ENCODE data around the gene FPR1.

FPR1 gene

DNA sequence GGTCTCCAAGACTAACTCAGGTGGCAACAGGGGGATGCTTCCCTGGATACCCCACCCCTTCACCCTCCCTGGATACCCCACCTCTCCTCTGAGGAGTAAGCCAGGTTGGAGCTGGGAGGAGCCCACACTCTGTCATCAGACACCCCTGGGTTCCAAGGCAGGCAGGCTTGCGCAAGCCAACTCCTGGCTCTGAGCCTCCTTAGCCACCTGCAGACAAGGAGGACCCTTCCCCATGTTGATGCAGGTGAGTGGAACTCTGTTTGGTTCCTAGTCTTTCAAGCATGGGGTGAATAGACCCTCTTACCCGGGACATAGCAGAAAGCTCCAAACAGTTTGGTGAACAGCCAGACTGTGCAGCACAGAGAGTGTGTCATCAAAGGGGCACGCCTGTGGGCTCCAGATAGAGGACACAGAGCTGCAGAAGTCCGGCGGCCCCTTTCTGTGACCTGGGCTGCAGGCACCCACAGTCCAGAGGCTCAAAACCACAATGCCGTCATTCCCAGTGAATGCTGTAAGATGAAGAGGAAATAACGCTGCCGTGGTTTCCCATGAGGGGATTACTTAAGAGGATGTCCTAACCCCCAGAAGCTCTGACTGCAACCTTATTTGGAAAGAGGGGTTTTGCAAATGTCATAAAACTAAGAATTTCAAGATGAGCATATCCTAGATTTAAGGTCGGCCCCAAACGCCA is 15.8 kb downstream of the FPR1 start:
- peak; percentile 61 for DNase-seq

DNA sequence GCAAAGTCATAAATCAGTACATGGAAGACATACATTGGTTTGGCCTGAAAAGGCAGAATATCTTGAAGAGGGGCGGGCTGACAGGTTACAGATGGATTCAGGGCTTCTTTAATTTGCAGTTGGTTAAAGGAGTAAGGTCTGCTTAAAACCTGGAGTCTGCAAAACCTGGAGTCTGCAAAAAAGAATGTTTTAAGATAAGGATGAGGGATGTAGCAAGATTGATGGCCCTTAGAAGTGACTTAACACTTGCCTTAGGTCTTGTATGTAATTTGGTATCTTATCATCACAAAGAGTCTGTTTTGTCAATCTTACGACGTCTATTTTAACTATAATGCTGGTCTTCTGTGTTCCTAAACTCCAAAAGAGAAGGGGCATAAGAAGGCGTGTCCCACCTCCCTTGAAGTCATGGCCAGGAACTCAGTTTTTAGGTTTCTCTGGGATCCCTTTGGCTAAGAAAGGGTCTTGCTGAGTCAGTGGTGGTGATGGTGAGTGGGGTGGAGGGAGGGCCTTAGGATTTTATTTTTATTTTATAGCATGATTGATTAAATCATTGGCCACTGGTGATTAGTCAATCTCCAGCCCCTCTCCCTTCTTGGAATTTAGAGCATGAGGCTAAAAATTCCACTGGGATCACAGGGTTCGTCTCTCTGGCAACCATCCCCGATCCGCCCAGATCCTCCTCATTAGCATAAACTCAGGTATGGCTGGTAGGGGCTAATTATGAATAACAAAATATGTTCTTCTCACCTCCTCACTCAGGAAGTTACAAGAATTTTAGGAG is 17.7 kb downstream of the FPR1 start:
- no peak for DNase-seq

DNA sequence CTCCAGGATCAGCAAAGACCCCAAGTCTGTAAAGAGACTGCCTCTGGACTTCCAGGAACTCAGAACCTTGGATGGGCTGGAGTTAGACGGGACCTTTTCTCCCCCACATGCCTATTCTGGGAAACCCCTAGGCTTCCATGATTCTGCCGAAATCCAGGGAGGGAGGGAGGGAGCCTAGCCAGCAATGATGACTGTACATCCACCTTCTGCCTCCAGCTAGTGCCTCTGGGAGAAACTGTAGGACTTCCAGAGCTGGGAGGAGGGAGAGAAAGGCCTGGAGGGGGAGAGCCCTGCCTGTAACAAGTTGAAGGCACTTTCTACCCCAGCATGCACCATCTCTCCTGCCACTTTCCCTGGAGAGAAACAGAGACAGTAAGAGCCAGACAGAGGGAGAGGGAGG is 21.9 kb downstream of the FPR1 start:
- DNase-seq, result no peak

DNA sequence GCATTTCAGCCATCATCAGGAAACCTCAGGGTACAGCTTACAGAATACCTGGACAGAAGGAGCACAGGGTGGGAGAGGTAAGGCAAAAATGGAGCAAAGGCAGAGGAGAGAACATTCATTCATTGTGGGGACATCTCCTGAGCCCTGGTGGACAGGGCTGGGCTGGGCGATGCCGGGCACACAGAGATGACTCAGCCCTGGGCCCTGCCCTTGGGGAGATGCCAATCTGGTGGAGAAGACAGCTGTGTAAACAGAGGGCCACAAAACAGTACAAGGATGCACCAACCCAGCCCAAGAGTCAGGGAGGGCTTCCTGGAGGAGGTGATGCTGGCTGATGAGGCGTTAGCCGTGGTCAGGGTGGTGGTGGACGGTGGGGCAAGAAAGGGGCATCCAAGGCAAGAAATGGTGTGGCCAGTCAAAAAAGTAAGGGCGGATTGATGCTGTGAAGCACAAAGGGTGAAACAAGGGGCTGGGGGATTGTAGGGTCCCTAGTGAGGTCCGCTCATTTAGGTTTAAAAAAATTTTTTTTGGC is 24.3 kb downstream of the FPR1 start:
- DNase-seq, result peak; percentile 58

DNA sequence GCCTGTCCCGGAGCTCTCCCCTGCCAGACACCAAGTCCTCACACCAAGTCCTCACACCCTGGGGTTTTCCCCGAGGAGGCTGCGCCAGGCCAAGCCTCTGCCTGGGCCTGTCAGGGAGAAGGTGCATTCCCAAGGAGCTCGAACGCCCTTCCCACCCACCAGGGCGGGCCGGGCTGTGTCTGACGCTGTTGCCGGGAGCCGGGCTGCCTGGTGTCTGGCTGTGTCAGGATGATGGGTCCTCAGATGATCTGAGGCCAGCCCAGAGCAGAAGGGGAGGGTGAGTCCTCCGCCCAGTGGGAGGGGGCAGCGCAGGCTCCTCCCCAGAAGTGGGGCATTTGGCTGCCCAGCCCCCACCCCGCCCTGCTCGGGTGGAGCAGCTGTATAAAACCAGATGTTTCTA is 25.6 kb downstream of the FPR1 start:
- peak; percentile 56 for DNase-seq

DNA sequence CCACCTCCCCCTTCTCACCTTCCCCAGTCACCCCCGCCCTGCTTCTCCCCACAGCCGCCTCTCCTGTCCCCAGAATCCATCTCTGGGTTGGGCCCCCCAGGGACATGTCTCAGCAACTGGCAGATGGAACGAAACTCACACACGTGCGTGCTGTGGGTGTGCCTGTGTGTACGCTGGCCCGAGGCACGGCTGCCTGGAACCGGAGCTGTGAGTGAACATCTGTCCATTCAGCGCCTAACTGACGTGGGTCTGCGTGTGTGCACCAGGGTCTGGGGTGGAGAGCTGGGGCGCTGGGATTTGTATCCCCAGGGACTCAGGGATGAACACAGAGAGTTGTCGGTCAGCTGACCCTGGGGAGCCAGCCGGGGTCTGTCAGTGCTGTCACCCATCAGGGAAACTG is 27.1 kb downstream of the FPR1 start:
- DNase-seq, result no peak

DNA sequence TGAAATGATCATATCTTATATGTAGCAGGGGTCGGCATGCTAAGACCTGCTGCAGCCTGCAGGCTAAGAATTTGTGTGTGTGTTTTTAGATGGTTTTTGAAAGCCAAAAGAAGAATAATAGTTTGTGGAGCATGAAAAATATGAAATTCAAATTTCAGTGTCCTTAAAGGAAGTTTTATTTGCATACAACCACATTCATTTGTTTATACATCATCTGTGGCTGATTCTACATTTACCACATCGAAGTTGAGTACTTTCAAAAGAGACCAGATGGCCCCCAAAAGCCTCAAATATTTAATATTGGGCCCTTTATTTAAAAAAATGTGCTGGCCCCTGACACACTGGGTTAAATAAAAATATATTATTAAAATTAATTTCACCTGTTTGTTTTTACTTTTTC is 29.2 kb downstream of the FPR1 start:
- DNase-seq, result no peak

DNA sequence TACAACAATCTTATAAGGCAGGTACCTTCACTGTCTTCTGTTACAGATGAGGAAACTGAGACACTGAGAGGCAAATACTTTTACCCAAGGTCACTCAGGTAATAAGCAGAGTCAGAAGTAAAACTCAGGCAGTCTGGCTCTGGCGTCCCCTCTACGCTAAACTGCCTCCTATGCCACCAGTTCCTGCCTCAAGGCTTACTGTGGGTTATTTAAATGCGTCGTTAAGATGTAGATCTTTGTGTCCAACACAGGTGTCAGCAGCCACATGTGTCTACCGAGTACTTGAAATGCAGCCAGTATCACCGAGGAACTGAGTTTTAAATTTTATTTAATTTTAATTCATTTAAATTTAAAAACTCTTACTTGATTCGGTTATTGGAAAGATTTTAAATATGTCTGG is 29.8 kb downstream of the FPR1 start:
- no peak for DNase-seq

DNA sequence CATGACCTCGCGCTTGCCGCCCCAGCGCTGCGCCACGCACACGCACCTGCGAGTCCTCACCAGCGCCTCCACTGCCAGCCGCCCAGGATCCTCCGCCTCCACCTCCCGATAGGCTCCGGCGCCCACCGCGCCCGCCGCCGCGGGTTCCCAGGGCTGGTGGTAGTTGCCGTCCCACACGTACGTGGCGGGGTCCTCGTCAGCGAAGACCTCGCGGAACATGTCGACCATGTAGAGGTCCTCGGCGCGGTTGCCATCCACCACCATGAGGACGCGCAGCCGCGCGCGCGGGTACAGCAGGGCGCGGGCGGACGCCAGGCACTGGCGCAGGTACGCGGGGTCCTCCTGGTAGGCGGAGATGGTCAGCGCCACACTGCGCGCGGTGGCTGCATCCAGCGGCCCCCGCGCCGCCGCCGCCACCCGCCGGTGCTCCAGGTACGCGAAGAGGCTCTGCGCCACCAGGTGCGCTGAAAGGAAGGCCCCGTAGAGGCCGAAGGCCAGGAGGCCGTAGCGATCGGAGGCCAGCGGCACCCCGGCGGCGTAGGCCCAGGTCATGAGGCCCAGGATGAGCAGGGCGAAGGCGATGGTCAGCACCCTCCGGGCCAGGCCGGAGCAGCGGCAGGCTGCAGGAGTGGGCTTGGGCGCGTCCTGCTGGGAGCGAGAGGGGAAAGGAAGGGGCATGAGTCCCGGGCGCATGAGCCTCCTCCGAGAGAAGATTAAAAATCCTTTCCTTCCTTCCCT is 32.3 kb downstream of the FPR1 start:
- no peak for DNase-seq

DNA sequence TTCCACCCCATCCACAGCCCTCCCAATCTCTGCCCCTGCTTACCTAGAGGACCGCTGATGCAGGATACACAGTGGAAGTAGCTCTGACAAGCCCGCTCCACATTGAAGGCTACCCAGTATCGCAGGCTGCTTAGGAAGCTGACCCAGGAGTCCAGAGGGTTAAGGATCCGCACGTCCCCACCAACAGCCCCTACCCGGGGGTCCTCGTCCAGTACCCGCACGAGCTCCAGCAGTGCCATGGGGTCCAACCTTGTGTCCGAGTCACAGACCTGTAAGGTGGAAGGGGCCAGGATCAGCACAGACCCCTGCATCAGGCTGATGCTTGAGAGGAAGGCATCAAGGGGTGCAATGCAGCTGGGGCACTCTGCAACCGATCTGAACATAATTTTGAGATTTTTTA is 34.8 kb downstream of the FPR1 start:
- DNase-seq, result no peak

DNA sequence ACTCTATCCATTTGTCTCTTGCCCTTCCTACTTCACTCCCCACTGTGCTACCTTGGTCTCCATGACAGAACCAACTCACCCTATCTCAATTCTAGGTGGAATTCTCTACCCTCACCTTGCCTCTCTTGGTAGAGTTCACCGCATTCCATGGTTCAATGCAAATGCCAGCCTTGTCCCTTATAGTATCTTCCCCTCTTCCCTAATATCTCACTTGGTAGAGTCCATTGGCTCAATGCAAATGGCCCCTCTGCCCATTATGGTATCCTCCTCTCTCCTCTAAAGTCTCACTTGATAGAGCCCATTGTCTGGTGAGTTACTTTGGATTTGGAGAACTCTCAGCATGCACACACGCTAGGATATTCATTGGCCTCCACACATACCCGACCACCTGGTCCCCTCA is 35.8 kb downstream of the FPR1 start:
- no peak for DNase-seq

DNA sequence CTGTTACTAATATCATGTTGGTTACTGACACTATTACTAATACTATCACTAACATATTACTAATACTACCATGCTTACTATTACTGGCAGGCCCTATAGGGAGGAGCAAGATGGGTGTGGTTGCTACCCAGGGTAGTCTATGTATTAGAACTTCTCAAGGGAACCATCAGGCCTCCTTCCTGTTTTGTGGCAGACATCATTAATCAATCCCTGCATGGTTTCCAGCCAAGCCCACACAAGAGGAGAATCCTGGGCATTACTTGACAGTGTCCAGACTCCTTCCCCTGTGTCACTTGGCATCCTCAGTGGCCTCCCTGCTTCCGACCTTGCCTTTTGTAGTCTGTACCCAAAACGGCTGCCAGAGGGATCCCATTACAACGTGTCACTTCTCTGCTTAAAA is 36.8 kb downstream of the FPR1 start:
- no peak for DNase-seq

DNA sequence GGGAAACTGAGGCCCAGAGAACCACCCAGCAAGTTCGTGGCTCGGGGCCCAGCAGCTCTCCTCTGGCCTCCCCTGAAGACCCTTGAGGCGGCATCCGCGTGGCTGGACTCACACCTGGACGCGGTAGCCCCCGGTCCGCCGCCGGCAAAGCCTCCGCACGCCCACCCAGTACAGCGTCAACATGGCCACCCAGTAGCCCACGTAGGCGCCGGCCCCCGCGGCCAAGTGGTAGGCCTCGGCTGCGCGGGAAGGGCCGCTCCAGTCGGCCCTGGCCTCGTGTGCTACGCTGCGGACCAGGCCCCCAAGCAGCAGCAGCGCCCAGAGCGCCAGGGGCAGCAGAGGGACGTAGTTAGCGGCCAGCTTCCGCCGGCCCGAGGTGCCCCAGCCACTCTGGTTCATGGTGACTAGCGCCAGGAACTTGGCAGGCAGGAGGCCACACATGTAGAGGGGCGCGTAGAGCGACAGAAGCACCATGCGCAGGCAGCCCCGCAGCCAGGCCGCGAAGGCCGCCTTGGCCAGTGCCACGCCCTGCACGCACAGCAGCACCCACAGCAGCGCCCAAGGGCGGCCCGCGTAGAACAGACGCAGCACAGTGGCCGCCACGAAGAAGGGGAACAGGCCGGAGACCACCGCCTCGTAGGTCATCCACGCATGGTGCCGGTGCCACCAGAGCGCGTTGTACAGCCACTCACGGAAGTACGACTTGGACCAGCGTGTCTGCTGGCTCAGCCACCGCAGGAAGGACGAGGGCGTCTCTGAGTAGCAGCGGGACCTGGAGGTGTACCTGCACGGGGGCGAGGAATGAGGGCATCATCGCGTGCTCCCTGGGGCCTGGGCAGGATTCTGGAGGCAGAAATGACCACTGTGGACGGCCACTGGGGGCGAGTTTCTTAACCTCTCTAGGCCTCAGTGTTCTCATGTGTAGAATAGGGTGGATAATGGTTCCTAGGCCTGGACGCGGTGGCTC is 38.1 kb downstream of the FPR1 start:
- no peak for DNase-seq

DNA sequence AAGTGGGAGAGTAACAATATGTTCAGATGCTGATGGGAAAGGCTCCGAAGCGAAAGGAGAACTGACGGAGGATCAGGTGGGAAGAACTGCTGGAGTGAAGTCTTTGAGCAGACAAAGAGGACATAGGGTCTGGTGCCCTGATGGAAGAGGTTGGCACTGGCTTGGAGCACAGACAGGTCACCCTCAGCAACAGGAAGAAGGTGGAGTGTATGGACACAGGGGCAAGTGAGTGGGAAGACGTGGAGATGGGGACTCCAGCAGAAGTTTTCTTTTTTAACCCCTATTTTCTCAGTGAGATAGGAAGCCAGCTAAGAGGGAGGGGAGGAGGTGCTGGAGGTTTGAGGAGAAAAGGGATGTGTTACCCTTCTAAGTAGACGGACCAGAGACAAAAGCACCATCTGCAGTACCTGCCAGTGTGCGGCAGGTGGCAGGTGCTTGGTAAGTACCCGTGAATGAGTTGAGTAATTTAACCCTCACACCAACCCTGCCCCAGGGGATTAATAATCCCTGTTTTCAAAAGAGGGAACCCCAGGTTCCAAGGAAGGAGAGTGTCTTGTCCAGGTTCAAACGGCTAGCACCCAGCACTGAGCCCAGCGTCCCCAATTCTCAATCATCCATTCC is 39.1 kb downstream of the FPR1 start:
- no peak for DNase-seq

DNA sequence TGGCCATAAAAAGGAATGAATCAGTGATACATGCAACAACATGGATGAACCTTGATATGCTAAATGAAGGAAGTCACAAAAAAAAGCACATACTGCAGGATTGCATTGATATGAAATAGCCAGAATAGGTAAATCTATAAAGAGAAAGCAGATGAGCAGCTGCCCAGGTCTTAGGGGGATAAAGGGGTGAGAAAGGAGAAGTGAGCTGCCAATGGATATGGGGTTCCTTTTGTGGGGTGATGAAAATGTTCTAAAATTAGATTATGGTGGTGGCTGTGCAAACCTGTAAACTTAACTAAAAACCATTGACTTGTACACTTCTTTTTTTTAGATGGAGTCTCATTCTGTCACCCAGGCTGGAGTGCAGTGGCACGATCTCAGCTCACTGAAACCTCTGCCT is 40.0 kb downstream of the FPR1 start:
- no peak for DNase-seq

DNA sequence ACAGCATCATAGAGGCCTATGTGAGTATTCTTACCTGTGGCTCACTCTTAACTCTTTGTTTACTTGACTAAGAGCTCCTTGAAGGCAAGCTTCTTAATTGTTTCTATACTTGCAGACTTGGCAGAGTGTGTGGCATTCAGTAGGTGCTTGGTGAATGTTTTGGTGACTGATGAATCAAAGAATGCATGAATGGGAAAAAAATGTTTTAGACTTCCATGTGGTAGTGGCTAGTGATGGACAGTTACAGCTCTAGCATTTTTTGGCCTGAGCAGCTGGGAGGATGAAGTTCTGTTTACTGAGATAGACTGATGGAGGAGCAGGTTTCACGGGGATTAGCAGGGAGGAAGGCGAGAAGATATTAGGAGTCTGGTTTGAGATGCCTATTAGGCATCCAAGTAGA is 41.5 kb downstream of the FPR1 start:
- no peak for DNase-seq

DNA sequence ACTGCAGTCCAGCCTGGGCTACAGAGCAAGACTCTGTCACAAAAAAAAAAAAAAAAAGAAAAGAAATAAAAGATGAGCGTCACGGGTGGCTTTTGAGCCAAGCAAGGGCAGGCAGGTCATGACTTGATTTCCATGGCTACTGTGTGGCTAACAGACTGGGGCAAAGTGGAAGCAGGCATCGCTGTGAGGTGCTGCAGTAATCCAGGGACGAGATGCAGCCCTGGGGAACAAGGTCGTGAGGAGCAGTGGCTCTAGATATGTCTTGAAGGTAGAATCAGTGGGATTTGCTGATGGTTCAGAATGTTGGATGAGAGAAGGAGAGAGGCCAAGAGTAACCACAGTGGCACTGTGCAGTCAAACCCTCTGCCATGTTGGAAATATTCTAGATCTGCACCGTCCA is 42.1 kb downstream of the FPR1 start:
- no peak for DNase-seq

DNA sequence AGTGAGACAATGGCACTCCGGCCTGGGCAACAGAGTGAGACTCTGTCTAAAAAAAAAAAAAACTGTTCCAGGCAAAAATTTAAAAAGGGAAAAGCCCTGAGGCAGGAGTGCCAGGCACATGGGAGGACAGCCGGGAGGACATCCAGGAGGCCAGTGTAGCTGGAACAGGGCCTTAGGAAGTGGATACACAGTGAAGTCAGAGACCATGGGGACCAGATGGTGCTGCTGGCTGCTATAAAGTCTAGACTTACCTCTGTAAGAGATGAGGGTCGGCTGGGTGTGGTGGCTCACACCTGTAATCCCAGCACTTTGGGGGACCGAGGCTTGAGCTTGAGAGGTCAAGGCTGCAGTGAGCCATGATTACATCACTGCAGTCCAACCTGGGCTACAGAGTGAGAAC is 42.9 kb downstream of the FPR1 start:
- no peak for DNase-seq

DNA sequence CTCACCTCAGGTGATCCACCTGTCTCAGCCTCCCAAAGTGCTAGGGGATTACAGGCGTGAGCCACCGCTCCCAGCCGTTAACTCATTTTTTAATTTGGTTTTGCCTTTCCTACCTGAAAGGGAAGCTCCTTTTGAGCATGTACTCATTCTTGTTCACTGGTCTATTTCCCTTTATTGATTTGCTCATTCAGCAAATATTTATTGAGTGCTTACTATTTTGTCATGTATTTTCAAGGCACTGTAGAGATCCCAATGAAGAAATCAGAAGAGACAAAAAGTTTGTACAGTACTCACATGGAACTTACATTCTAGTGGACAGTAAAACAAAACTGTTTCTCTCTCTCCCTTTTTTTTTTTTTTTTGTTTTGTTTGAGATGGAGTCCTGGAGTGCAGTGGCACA is 44.8 kb downstream of the FPR1 start:
- DNase-seq, result no peak

DNA sequence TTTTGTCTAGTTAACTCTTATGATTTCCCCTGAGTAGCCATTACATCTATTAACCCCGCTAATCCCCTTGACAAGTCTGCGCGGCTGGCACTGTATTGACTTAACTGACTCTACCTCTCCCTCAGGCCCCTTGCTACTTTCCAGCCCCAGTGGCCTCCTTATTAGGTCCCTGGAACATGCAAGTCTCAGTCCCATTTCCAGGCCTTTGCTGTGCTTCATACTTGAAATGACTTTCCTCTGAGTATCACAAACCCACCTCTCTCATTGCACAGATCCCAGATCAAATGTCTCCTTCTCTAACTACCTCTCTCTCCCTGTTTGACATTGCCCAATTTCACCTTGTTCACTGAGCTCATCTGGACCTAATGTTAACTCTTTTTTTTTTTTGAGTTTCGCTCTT is 45.4 kb downstream of the FPR1 start:
- no peak for DNase-seq

DNA sequence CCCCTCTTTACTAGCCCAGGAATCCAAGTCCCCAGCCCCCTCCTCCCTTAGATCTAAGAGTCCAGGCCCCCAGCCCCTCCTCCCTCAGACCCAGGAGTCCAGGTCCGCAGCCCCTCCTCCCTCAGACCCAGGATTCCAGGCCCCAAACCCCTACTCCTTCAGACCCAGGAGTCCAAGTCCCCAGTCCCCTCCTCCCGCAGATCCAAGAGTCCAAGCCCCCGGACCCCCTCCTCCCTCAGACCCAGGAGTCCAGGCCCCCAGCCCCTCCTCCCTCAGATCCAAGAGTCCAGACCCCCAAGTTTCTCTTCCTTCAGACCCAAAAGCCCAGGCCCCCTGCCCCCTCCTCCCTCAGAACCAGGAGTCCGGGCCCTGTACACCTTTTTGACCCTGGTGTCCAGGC is 47.1 kb downstream of the FPR1 start:
- DNase-seq, result no peak

Data from T1000 (cell line).